WTC11 (cell line): ENCODE results near the gene DNAJC21. TPM values are rescaled to one million over a fixed set of nuclear protein-coding genes. Genes with fewer than 3 reads are reported as not detected.

Source experiments
- ATAC-seq: fragments of 200-7000 bp; cut with Tn5 transposase; 2 replicates; pipeline ENCODE4 v1.10.0; 2021; ENCODE audit warnings: mild to moderate bottlenecking, moderate library complexity
- CTCF ChIA-PET: fragments of 300-600 bp; sonication (Branson Sonifier 250); formaldehyde crosslinking; loops from one replicate; lab custom pipeline; 2021; ENCODE audit warnings: antibody characterized with exemption; lab: Charles Lee
- POLR2A ChIA-PET: fragments of 350-600 bp; sonication (Branson Sonifier 250); formaldehyde crosslinking; loops from one replicate; lab custom pipeline; 2021; ENCODE audit warnings: antibody characterized with exemption; lab: Charles Lee
- DNase-seq: peaks from one replicate; pipeline ENCODE4 v3.0.0; 2021; ENCODE audit warnings: low spot score
- H3K27ac Mint-ChIP-seq: 2 replicates; pipeline ENCODE4 v1.8.0; 2021; ENCODE audit warnings: mixed read lengths
- H3K27me3 Mint-ChIP-seq: 2 replicates; pipeline ENCODE4 v1.8.0; 2021; ENCODE audit warnings: low read depth, mild to moderate bottlenecking, moderate library complexity, mixed read lengths
- H3K36me3 Mint-ChIP-seq: 2 replicates; pipeline ENCODE4 v1.8.0; 2021; ENCODE audit warnings: mixed read lengths
- H3K4me1 Mint-ChIP-seq: 2 replicates; pipeline ENCODE4 v1.8.0; 2022; ENCODE audit warnings: mixed read lengths
- H3K4me3 Mint-ChIP-seq: 2 replicates; pipeline ENCODE4 v1.8.0; 2021; ENCODE audit warnings: mild to moderate bottlenecking, moderate library complexity, mixed read lengths
- H3K9me3 Mint-ChIP-seq: 2 replicates; pipeline ENCODE4 v1.8.0; 2021; ENCODE audit warnings: mixed read lengths
- CREM ChIP-seq: sonication (generic); formaldehyde crosslinking; IDR thresholded peaks from 2 replicates; pipeline ENCODE4 v1.8.1; 2022; ENCODE audit warnings: mild to moderate bottlenecking, missing genetic modification reagents, moderate library complexity
- CTCF ChIP-seq: fragments of 200-600 bp; IDR thresholded peaks from 2 replicates; pipeline ENCODE4 v1.8.0; 2022; ENCODE audit warnings: antibody characterized with exemption
- ELF4 ChIP-seq: sonication (generic); formaldehyde crosslinking; IDR thresholded peaks from 2 replicates; pipeline ENCODE4 v1.8.1; 2022; ENCODE audit warnings: low read depth, mild to moderate bottlenecking, moderate library complexity, missing genetic modification reagents
- EMX1 ChIP-seq: fragments of 250-450 bp; sonication (Bioruptor Pico); IDR thresholded peaks from 2 replicates; pipeline ENCODE4 v1.8.0; 2021; ENCODE audit warnings: mild to moderate bottlenecking
- GRHL2 ChIP-seq: fragments of 250-450 bp; sonication (Bioruptor Pico); IDR thresholded peaks from 2 replicates; pipeline ENCODE4 v1.8.0; 2022; ENCODE audit warnings: mild to moderate bottlenecking, moderate library complexity; ENCODE audit not compliant: insufficient replicate concordance, severe bottlenecking
- IRF2 ChIP-seq: sonication (generic); formaldehyde crosslinking; IDR thresholded peaks from 2 replicates; pipeline ENCODE4 v1.8.0; 2022; ENCODE audit warnings: low read depth, missing genetic modification reagents, borderline replicate concordance
- MLX ChIP-seq: sonication (generic); formaldehyde crosslinking; IDR thresholded peaks from 2 replicates; pipeline ENCODE4 v1.8.1; 2023; ENCODE audit warnings: mild to moderate bottlenecking, missing genetic modification reagents, moderate library complexity
- NFE2L1 ChIP-seq: sonication (generic); formaldehyde crosslinking; IDR thresholded peaks from 2 replicates; pipeline ENCODE4 v1.8.1; 2023; ENCODE audit warnings: missing genetic modification reagents
- NR3C1 ChIP-seq: sonication (generic); formaldehyde crosslinking; conservative IDR thresholded peaks from 2 replicates; pipeline ENCODE4 v1.8.1; 2023; ENCODE audit warnings: low read depth, mild to moderate bottlenecking, missing genetic modification reagents
- PREB ChIP-seq: sonication (generic); formaldehyde crosslinking; IDR thresholded peaks from 2 replicates; pipeline ENCODE4 v1.8.1; 2022; ENCODE audit warnings: mild to moderate bottlenecking, missing genetic modification reagents, moderate library complexity, borderline replicate concordance
- RELA ChIP-seq: sonication (generic); formaldehyde crosslinking; IDR thresholded peaks from 2 replicates; pipeline ENCODE4 v1.8.1; 2022; ENCODE audit warnings: missing genetic modification reagents, mild to moderate bottlenecking, borderline replicate concordance
- SOX15 ChIP-seq: fragments of 250-450 bp; sonication (Bioruptor Pico); IDR thresholded peaks from 2 replicates; pipeline ENCODE4 v1.9.0; 2021; ENCODE audit warnings: mild to moderate bottlenecking
- STAT6 ChIP-seq: sonication (generic); formaldehyde crosslinking; conservative IDR thresholded peaks from 2 replicates; pipeline ENCODE4 v1.8.1; 2023; ENCODE audit warnings: mild to moderate bottlenecking, low read depth, missing genetic modification reagents, moderate library complexity
- TCF7 ChIP-seq: sonication (generic); formaldehyde crosslinking; IDR thresholded peaks from 2 replicates; pipeline ENCODE4 v1.8.0; 2022; ENCODE audit warnings: mild to moderate bottlenecking, low read depth, missing genetic modification reagents, moderate library complexity
- TEAD1 ChIP-seq: sonication (generic); formaldehyde crosslinking; IDR thresholded peaks from 2 replicates; pipeline ENCODE4 v1.8.0; 2022; ENCODE audit warnings: mild to moderate bottlenecking, missing genetic modification reagents
- ZNF416 ChIP-seq: fragments of 250-450 bp; sonication (Bioruptor Pico); IDR thresholded peaks from 2 replicates; pipeline ENCODE4 v1.9.0; 2021; ENCODE audit warnings: mild to moderate bottlenecking, inconsistent platforms
- total RNA-seq: library from RNA; stranded (reverse); gene quantifications from 3 replicates; pipeline ENCODE4 v1.2.3, GENCODE V29; 2021
- TF ChIP-seq, protein P1 (sequence below): sonication (generic); formaldehyde crosslinking; IDR thresholded peaks from 2 replicates; pipeline ENCODE4 v1.8.1; 2023; ENCODE audit warnings: mild to moderate bottlenecking, missing genetic modification reagents, moderate library complexity
- TF ChIP-seq, protein P2 (sequence below): fragments of 250-450 bp; sonication (Bioruptor Pico); conservative IDR thresholded peaks from 2 replicates; pipeline ENCODE4 v1.9.0; 2021; ENCODE audit warnings: mild to moderate bottlenecking
- TF ChIP-seq, protein P3 (sequence below): fragments of 250-450 bp; sonication (Bioruptor Pico); IDR thresholded peaks from 2 replicates; pipeline ENCODE4 v1.9.0; 2021; ENCODE audit warnings: moderate library complexity, mild to moderate bottlenecking, inconsistent platforms, borderline replicate concordance
- TF ChIP-seq, protein P4 (sequence below): sonication (generic); formaldehyde crosslinking; IDR thresholded peaks from 2 replicates; pipeline ENCODE4 v1.8.0; 2023; ENCODE audit warnings: mild to moderate bottlenecking, missing genetic modification reagents
- TF ChIP-seq, protein P5 (sequence below): sonication (generic); formaldehyde crosslinking; IDR thresholded peaks from 2 replicates; pipeline ENCODE4 v1.8.1; 2022; ENCODE audit warnings: low read depth, missing genetic modification reagents, borderline replicate concordance

Gene DNAJC21
- total RNA-seq, 1 experiment from 2014 or later = 62.5 TPM

DNA sequence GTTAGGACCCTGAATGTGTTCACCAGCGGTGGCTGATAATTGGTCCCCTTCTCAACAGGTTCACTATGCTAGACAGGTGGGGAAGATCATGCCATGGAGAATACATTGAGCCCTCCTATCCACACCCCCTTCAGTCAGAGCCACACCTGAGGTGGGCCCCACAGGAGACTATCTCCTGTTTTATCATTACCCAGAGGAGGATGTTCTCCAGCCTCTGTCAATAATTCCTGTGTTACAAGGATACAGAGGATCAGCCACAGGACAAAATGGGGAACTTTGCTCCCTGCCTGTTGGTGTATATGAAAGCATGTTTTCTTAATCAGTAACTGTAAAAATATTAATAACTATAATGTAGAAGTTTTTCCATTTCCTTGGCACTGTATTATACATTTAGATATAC is 40.0 kb upstream of the DNAJC21 start:
- TF ChIP-seq CTCF (no peak), TEAD1 (no peak), CREM (CRISPR knock-in tag) (no peak), TCF7 (CRISPR knock-in tag) (no peak), NR3C1 (CRISPR knock-in tag) (no peak), GRHL2 (CRISPR knock-in tag) (no peak), NFE2L1 (CRISPR knock-in tag) (no peak), ZNF416 (CRISPR knock-in tag) (no peak), MLX (CRISPR knock-in tag) (no peak), ELF4 (CRISPR knock-in tag) (no peak)
- TF ChIP-seq, protein P1, sequence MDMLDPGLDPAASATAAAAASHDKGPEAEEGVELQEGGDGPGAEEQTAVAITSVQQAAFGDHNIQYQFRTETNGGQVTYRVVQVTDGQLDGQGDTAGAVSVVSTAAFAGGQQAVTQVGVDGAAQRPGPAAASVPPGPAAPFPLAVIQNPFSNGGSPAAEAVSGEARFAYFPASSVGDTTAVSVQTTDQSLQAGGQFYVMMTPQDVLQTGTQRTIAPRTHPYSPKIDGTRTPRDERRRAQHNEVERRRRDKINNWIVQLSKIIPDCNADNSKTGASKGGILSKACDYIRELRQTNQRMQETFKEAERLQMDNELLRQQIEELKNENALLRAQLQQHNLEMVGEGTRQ (CRISPR knock-in tag) = no peak
- TF ChIP-seq, protein P2, sequence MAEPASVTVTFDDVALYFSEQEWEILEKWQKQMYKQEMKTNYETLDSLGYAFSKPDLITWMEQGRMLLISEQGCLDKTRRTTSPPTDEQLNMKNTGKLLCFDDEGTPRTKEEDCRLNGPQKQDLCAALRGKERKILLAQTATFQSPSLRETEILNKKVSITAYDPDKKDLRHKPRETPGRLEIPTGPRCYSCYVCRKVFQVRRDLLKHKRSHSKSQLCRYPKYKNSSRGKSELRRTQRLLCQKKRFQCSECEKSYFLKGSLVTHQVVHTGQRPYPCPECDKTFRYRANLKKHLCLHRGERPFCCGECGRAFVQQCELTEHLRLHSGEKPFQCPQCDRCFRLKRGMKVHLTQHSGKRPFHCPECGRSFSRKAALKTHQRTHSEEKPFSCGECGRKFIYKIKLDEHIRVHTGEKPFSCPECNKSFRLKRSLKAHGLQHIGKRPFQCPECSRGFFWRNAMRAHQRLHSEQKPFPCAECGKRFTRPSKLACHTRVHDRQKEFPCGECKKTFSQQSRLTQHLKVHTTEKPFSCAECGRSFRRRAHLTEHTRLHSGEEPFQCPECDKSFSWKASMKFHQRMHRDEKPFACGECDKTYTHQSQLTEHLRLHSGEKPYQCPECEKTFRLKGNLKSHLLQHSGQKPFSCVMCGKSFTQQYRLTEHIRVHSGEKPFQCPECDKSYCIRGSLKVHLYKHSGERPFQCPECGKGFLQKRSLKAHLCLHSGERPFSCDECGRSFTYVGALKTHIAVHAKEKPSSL (CRISPR knock-in tag) = no peak
- TF ChIP-seq, protein P3, sequence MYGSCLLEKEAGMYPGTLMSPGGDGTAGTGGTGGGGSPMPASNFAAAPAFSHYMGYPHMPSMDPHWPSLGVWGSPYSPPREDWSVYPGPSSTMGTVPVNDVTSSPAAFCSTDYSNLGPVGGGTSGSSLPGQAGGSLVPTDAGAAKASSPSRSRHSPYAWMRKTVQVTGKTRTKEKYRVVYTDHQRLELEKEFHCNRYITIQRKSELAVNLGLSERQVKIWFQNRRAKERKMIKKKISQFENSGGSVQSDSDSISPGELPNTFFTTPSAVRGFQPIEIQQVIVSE (CRISPR knock-in tag) = no peak
- TF ChIP-seq, all 79 proteins: peak for 0
- CTCF ChIA-PET = no interaction called here
- DNase-seq (no peak), ATAC-seq (no peak)
- Mint-ChIP-seq H3K4me1 (no peaks in the 10 kb centered on the region), H3K4me3 (no peak overlapping the region), H3K27me3 (no peaks in the 10 kb centered on the region), H3K36me3 (no peaks in the 10 kb centered on the region), H3K9me3 (no peaks in the 10 kb centered on the region), H3K27ac (no peak overlapping the region)
- POLR2A ChIA-PET = no interaction called here

GRCh38 chr5:34891981-34892380 is 37.4 kb upstream of the DNAJC21 start:
- Mint-ChIP-seq H3K36me3 (no peaks in the 10 kb centered on the region), H3K9me3 (no peaks in the 10 kb centered on the region), H3K27ac (no peak overlapping the region), H3K27me3 (no peaks in the 10 kb centered on the region), H3K4me3 (no peak overlapping the region), H3K4me1 (peaks cover 8% of the 10 kb centered on the region)
- no peak for ATAC-seq
- CTCF ChIA-PET = no interaction called here
- no peak for DNase-seq
- POLR2A ChIA-PET = no interaction called here
- TF ChIP-seq SOX15 (CRISPR knock-in tag) (no peak), PREB (CRISPR knock-in tag) (no peak), RELA (CRISPR knock-in tag) (no peak), IRF2 (CRISPR knock-in tag) (no peak), STAT6 (no peak), EMX1 (CRISPR knock-in tag) (no peak)
- TF ChIP-seq, protein P4, sequence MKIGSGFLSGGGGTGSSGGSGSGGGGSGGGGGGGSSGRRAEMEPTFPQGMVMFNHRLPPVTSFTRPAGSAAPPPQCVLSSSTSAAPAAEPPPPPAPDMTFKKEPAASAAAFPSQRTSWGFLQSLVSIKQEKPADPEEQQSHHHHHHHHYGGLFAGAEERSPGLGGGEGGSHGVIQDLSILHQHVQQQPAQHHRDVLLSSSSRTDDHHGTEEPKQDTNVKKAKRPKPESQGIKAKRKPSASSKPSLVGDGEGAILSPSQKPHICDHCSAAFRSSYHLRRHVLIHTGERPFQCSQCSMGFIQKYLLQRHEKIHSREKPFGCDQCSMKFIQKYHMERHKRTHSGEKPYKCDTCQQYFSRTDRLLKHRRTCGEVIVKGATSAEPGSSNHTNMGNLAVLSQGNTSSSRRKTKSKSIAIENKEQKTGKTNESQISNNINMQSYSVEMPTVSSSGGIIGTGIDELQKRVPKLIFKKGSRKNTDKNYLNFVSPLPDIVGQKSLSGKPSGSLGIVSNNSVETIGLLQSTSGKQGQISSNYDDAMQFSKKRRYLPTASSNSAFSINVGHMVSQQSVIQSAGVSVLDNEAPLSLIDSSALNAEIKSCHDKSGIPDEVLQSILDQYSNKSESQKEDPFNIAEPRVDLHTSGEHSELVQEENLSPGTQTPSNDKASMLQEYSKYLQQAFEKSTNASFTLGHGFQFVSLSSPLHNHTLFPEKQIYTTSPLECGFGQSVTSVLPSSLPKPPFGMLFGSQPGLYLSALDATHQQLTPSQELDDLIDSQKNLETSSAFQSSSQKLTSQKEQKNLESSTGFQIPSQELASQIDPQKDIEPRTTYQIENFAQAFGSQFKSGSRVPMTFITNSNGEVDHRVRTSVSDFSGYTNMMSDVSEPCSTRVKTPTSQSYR (CRISPR knock-in tag) = no peak
- TF ChIP-seq, protein P5, sequence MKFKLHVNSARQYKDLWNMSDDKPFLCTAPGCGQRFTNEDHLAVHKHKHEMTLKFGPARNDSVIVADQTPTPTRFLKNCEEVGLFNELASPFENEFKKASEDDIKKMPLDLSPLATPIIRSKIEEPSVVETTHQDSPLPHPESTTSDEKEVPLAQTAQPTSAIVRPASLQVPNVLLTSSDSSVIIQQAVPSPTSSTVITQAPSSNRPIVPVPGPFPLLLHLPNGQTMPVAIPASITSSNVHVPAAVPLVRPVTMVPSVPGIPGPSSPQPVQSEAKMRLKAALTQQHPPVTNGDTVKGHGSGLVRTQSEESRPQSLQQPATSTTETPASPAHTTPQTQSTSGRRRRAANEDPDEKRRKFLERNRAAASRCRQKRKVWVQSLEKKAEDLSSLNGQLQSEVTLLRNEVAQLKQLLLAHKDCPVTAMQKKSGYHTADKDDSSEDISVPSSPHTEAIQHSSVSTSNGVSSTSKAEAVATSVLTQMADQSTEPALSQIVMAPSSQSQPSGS = no peak
